HCT116 (cell line): ENCODE data around the gene ZNF507. TPM values are rescaled to one million over a fixed set of nuclear protein-coding genes. Genes with fewer than 3 reads are reported as not detected.

ENCODE experiments used
- ATAC-seq: fragments of 200-7000 bp; cut with Tn5 transposase; 2 replicates; pipeline ENCODE4 v1.9.1; 2020; ENCODE audit warnings: mild to moderate bottlenecking, moderate library complexity
- BruUV-seq: library from RNA; stranded (reverse); fragments of 400-500 nt; replicated peaks from 2 replicates; lab custom pipeline; 2021; lab: Mats Ljungman, UMichigan
- CTCF ChIA-PET: fragments of 300-600 bp; sonication (Branson Sonifier 250); formaldehyde crosslinking; loops from one replicate; lab custom pipeline; 2021; ENCODE audit warnings: antibody characterized with exemption; lab: Charles Lee
- POLR2A ChIA-PET: fragments of 300-600, 350-600 bp; sonication (Branson Sonifier 250); formaldehyde crosslinking; loops from one replicate; lab custom pipeline; 2021; ENCODE audit warnings: antibody characterized with exemption; lab: Charles Lee
- RAD21 ChIA-PET, 2 experiments: fragments of 300-600 bp; sonication (Branson Sonifier 250); formaldehyde crosslinking; loops; one replicate each; lab custom pipeline; 2023; ENCODE audit warnings: low total read pairs in 2 of 2; ENCODE audit not compliant: uncharacterized antibody in 2 of 2, unreplicated experiment in 2 of 2, low non-redundant PET in 1 of 2; lab: Charles Lee
- DNase-seq: peaks from one replicate; pipeline ENCODE4 v3.0.0-alpha.2; 2010; ENCODE audit warnings: low read depth, low spot score
- H2AFZ ChIP-seq: fragments of 200-600 bp; shearing (Covaris generic), sonication (generic); 2 replicates; pipeline ENCODE4 v1.6.1; 2017; ENCODE audit warnings: low read depth, mixed run types, mixed read lengths, antibody characterized with exemption, low read length; ENCODE audit not compliant: poor library complexity, severe bottlenecking
- H3K27ac ChIP-seq: 2 replicates; pipeline ENCODE4 v1.5.1; 2012; ENCODE audit warnings: low read depth, low read length
- H3K27me3 ChIP-seq: fragments of 200-600 bp; sonication (generic); 2 replicates; pipeline ENCODE4 v1.6.1; 2016; ENCODE audit warnings: mixed run types, low read length, mixed read lengths; ENCODE audit not compliant: insufficient read depth
- H3K36me3 ChIP-seq, 2 experiments: fragments of 200-500 bp in 1 of 2; fragments of 200-600 bp in 1 of 2; sonication (Bioruptor generic) in 1 of 2; sonication (generic) in 1 of 2; 2 replicates each; pipeline versions ENCODE4 v1.5.1 to v1.6.1; 2014 to 2016; ENCODE audit warnings: low read length in 2 of 2, inconsistent platforms in 1 of 2, mixed read lengths in 1 of 2, mixed run types in 1 of 2; ENCODE audit not compliant: insufficient read depth in 2 of 2, control insufficient read depth in 1 of 2
- H3K4me1 ChIP-seq, 2 experiments: fragments of 200-600 bp in 1 of 2; sonication (generic) in 1 of 2; 2 replicates each; pipeline versions ENCODE4 v1.5.1 to v1.6.1; 2012 to 2017; ENCODE audit warnings: low read length in 2 of 2, inconsistent platforms in 1 of 2, mild to moderate bottlenecking in 1 of 2, mixed read lengths in 1 of 2, mixed run types in 1 of 2, moderate library complexity in 1 of 2; ENCODE audit not compliant: insufficient read depth in 2 of 2, control insufficient read depth in 1 of 2
- H3K4me2 ChIP-seq: fragments of 200-600 bp; sonication (generic); 2 replicates; pipeline ENCODE4 v1.6.1; 2017; ENCODE audit warnings: mixed run types, low read length, mixed read lengths
- H3K4me3 ChIP-seq, 2 experiments: fragments of 200-600 bp in 1 of 2; sonication (generic) in 1 of 2; replicated peaks in 1 of 2; 2 replicates each; pipeline ENCODE4 v1.5.1; 2011 to 2016; ENCODE audit warnings: low read length in 2 of 2, control low read depth in 1 of 2, low read depth in 1 of 2, mild to moderate bottlenecking in 1 of 2, mixed read lengths in 1 of 2, mixed run types in 1 of 2
- H3K79me2 ChIP-seq: fragments of 200-600 bp; sonication (generic); 2 replicates; pipeline ENCODE4 v1.6.1; 2017; ENCODE audit warnings: mild to moderate bottlenecking, mixed run types, low read length, moderate library complexity, mixed read lengths; ENCODE audit not compliant: insufficient read depth
- H3K9ac ChIP-seq: fragments of 200-600 bp; sonication (generic); 2 replicates; pipeline ENCODE4 v1.6.1; 2016; ENCODE audit warnings: low read length, mixed read lengths
- H3K9me2 ChIP-seq: fragments of 200-600 bp; sonication (generic), shearing (Covaris generic); 2 replicates; pipeline ENCODE4 v1.6.1; 2017; ENCODE audit warnings: mixed run types, mild to moderate bottlenecking, moderate library complexity; ENCODE audit not compliant: insufficient read depth
- H3K9me3 ChIP-seq, 2 experiments: fragments of 200-500 bp in 1 of 2; fragments of 200-600 bp in 1 of 2; sonication (Bioruptor generic) in 1 of 2; sonication (generic) in 1 of 2; 2 replicates each; pipeline ENCODE4 v1.6.1; 2014 to 2017; ENCODE audit warnings: low read length in 2 of 2, mixed read lengths in 2 of 2, inconsistent platforms in 1 of 2, low read depth in 1 of 2, mild to moderate bottlenecking in 1 of 2, mixed run types in 1 of 2, moderate library complexity in 1 of 2; ENCODE audit not compliant: control insufficient read depth in 1 of 2, insufficient read depth in 1 of 2
- H4K20me1 ChIP-seq: fragments of 200-600 bp; sonication (generic), shearing (Covaris generic); 2 replicates; pipeline ENCODE4 v1.6.1; 2017; ENCODE audit warnings: mixed run types, mild to moderate bottlenecking, moderate library complexity; ENCODE audit not compliant: insufficient read depth
- CBX3 ChIP-seq: IDR thresholded peaks from 2 replicates; pipeline ENCODE4 v1.6.1; 2012; ENCODE audit warnings: low read depth
- CEBPB ChIP-seq: IDR thresholded peaks from 2 replicates; pipeline ENCODE4 v1.6.1; 2012; ENCODE audit warnings: low read depth
- CTCF ChIP-seq, 3 experiments: fragments of 200-600 bp in 1 of 3; sonication (generic) in 1 of 3; IDR thresholded peaks in 2 of 3; conservative IDR thresholded peaks in 1 of 3; 2 replicates each; pipeline ENCODE4 v1.5.1; 2012 to 2017; ENCODE audit warnings: low read depth in 2 of 3, low read length in 2 of 3, antibody characterized with exemption in 1 of 3, borderline replicate concordance in 1 of 3, control low read depth in 1 of 3, mild to moderate bottlenecking in 1 of 3, mixed read lengths in 1 of 3, mixed run types in 1 of 3, moderate library complexity in 1 of 3; ENCODE audit not compliant: insufficient read depth in 1 of 3
- EGR1 ChIP-seq: IDR thresholded peaks from 2 replicates; pipeline ENCODE4 v1.6.1; 2012; ENCODE audit warnings: low read depth
- EZH2 ChIP-seq: fragments of 200-600 bp; sonication (generic); IDR thresholded peaks from 2 replicates; pipeline ENCODE4 v1.6.1; 2017; ENCODE audit warnings: antibody characterized with exemption, mixed run types
- EZH2phosphoT487 ChIP-seq: fragments of 200-600 bp; IDR thresholded peaks from 2 replicates; pipeline ENCODE4 v1.6.1; 2018; ENCODE audit warnings: antibody characterized with exemption, borderline replicate concordance
- JUND ChIP-seq: IDR thresholded peaks from 2 replicates; pipeline ENCODE4 v1.6.1; 2012
- RAD21 ChIP-seq: IDR thresholded peaks from 2 replicates; pipeline ENCODE4 v1.6.1; 2012; ENCODE audit warnings: low read depth, mild to moderate bottlenecking
- SRF ChIP-seq: IDR thresholded peaks from 2 replicates; pipeline ENCODE4 v1.6.1; 2012; ENCODE audit warnings: low read depth
- TCF7L2 ChIP-seq: IDR thresholded peaks from 2 replicates; pipeline ENCODE4 v1.7.0; 2011; ENCODE audit warnings: borderline replicate concordance, inconsistent platforms; ENCODE audit not compliant: insufficient read depth, insufficient read length; ENCODE audit errors: extremely low read depth
- ZBTB33 ChIP-seq: IDR thresholded peaks from 2 replicates; pipeline ENCODE4 v1.6.1; 2011; ENCODE audit warnings: mild to moderate bottlenecking, low read length, moderate library complexity; ENCODE audit not compliant: insufficient replicate concordance; ENCODE audit errors: extremely low read depth
- ZNF274 ChIP-seq: fragments of 200-500 bp; sonication (Bioruptor generic); IDR thresholded peaks from 2 replicates; pipeline ENCODE4 v1.6.1; 2014; ENCODE audit warnings: mild to moderate bottlenecking, low read depth, low read length, inconsistent platforms
- intact Hi-C: fragments of 100-400 bp; cut with micrococcal nuclease; formaldehyde crosslinking; loops from 2 replicates; pipeline ENCODE4 v1.10.0; 2022
- total RNA-seq: library from RNA; stranded (reverse); gene quantifications from one replicate; pipeline ENCODE4 v1.2.1, GENCODE V29; 2021; ENCODE audit not compliant: unreplicated experiment

Gene ZNF507
- total RNA-seq, 1 experiment from 2014 or later = 27.4 TPM

GRCh38 chr19:32322541-32322940 is 22.9 kb upstream of the ZNF507 start:
- Histone ChIP-seq H3K9ac (no peak overlapping the region), H3K9me3 (no peaks in the 10 kb centered on the region), H3K4me1 (peaks cover 0 to 6% of the 10 kb centered on the region in 2 experiments; a peak in 2 of 4 replicates), H2AFZ (no peak overlapping the region), H4K20me1 (no peaks in the 10 kb centered on the region), H3K36me3 (no peaks in the 10 kb centered on the region), H3K4me2 (no peak overlapping the region), H3K27ac (no peak overlapping the region), H3K27me3 (no peaks in the 10 kb centered on the region), H3K4me3 (no peak overlapping the region), H3K9me2 (no peaks in the 10 kb centered on the region), H3K79me2 (no peaks in the 10 kb centered on the region)
- intact Hi-C loops = no loop called here
- no peak for DNase-seq
- TF ChIP-seq TCF7L2 (no peak), EZH2 (no peak), CTCF (IDR thresholded peaks at IDR 0.05 in 2 of 3, conservative IDR thresholded peaks at IDR 0.05 in 1 of 3; ENCODE audit: borderline replicate concordance in 1 of 3, insufficient read depth in 1 of 3, low read depth in 2 of 3, low read length in 2 of 3) (no peak), ZNF274 (no peak), SRF (no peak), RAD21 (no peak), CEBPB (no peak), JUND (no peak), ZBTB33 (no peak), EGR1 (no peak), CBX3 (no peak), EZH2phosphoT487 (no peak)
- BruUV-seq = no TSS peak
- ChIA-PET CTCF (no interaction called here), POLR2A (no interaction called here), RAD21 (no interaction called here)
- ATAC-seq = no peak
